ENCODE results near the gene ANLN. TPM values are rescaled to one million over a fixed set of nuclear protein-coding genes. Genes with fewer than 3 reads are reported as not detected.
A peak's percentile ranks its signal among the peaks of the same experiment; 100 is the strongest.
"Not testable (repeated sequence)": the region's sequence is repeated elsewhere in the genome, so short reads cannot be mapped to it uniquely, and the experiment has no call there.

The ANLN gene
- total RNA-seq, 2 donors from 2014 or later, result 0.39 to 0.52 TPM

- Mint-ChIP-seq H3K27me3 (no peaks in the 10 kb centered on the region), H3K36me3 (ENCODE audit: low read depth) (peaks cover 2% of the 10 kb centered on the region), H3K4me1 (no peaks in the 10 kb centered on the region), H3K27ac (no peak overlapping the region), H3K4me3 (peak overlapping the region; percentile 87)
- no peaks in the 10 kb centered on the region for H3K9me3 ChIP-seq (ENCODE audit: control insufficient read depth, low read length, poor library complexity, severe bottlenecking)
- DNase-seq (no peak), ATAC-seq (no peak)
Observed at GRCh38 chr7:36366005-36366717, 23.5 kb upstream of the ANLN start.

- DNase-seq, result peak; percentile 88 to 94 (median 91)
- H3K9me3 ChIP-seq (ENCODE audit: control insufficient read depth, low read length, poor library complexity, severe bottlenecking), result no peaks in the 10 kb centered on the region
- Mint-ChIP-seq H3K4me1 (no peaks in the 10 kb centered on the region), H3K27me3 (no peaks in the 10 kb centered on the region), H3K36me3 (ENCODE audit: low read depth) (peaks cover 2% of the 10 kb centered on the region), H3K27ac (peak overlapping the region; percentile 34), H3K4me3 (peak overlapping the region; percentile 87)
- peak; percentile 96 for ATAC-seq
Observed at GRCh38 chr7:36366718-36367560, 22.7 kb upstream of the ANLN start.

- Mint-ChIP-seq H3K27me3 (peaks cover 6% of the 10 kb centered on the region), H3K27ac (peak overlapping the region; percentile 34), H3K4me1 (no peaks in the 10 kb centered on the region), H3K36me3 (ENCODE audit: low read depth) (peaks cover 2% of the 10 kb centered on the region), H3K4me3 (peak overlapping the region; percentile 87)
- no peak for ATAC-seq
- H3K9me3 ChIP-seq (ENCODE audit: control insufficient read depth, low read length, poor library complexity, severe bottlenecking), result no peaks in the 10 kb centered on the region
- DNase-seq, result no peak
Observed at GRCh38 chr7:36367561-36368077, 22.0 kb upstream of the ANLN start.

GRCh38 chr7:36368496-36368895, 21.2 kb upstream of the ANLN start:
- ATAC-seq (no peak), DNase-seq (no peak)
- Mint-ChIP-seq H3K36me3 (ENCODE audit: low read depth) (no peaks in the 10 kb centered on the region), H3K27me3 (peaks cover 13% of the 10 kb centered on the region), H3K27ac (no peak overlapping the region), H3K4me3 (no peak overlapping the region), H3K4me1 (no peaks in the 10 kb centered on the region)
- no peaks in the 10 kb centered on the region for H3K9me3 ChIP-seq (ENCODE audit: control insufficient read depth, low read length, poor library complexity, severe bottlenecking)

- no peaks in the 10 kb centered on the region for H3K9me3 ChIP-seq (ENCODE audit: control insufficient read depth, low read length, poor library complexity, severe bottlenecking)
- Mint-ChIP-seq H3K27me3 (peaks cover 13% of the 10 kb centered on the region), H3K36me3 (ENCODE audit: low read depth) (no peaks in the 10 kb centered on the region), H3K4me1 (no peaks in the 10 kb centered on the region), H3K4me3 (no peak overlapping the region), H3K27ac (no peak overlapping the region)
- DNase-seq (no peak), ATAC-seq (no peak)
Observed at GRCh38 chr7:36369171-36369570, 20.5 kb upstream of the ANLN start.

GRCh38 chr7:36370046-36370445, 19.6 kb upstream of the ANLN start:
- H3K9me3 ChIP-seq (ENCODE audit: control insufficient read depth, low read length, poor library complexity, severe bottlenecking), result no peaks in the 10 kb centered on the region
- DNase-seq, result no peak
- Mint-ChIP-seq H3K27me3 (peaks cover 13% of the 10 kb centered on the region), H3K4me1 (no peaks in the 10 kb centered on the region), H3K27ac (no peak overlapping the region), H3K4me3 (no peak overlapping the region), H3K36me3 (ENCODE audit: low read depth) (no peaks in the 10 kb centered on the region)
- no peak for ATAC-seq

GRCh38 chr7:36372156-36372555, 17.5 kb upstream of the ANLN start:
- Mint-ChIP-seq H3K4me3 (no peak overlapping the region), H3K4me1 (no peaks in the 10 kb centered on the region), H3K27ac (no peak overlapping the region), H3K27me3 (peaks cover 19% of the 10 kb centered on the region), H3K36me3 (ENCODE audit: low read depth) (no peaks in the 10 kb centered on the region)
- DNase-seq, result no peak
- no peaks in the 10 kb centered on the region for H3K9me3 ChIP-seq (ENCODE audit: control insufficient read depth, low read length, poor library complexity, severe bottlenecking)
- ATAC-seq, result no peak

GRCh38 chr7:36378555-36378954, 11.1 kb upstream of the ANLN start:
- H3K27me3 Mint-ChIP-seq; H3K27ac Mint-ChIP-seq; H3K9me3 ChIP-seq (ENCODE audit: control insufficient read depth, low read length, poor library complexity, severe bottlenecking); ATAC-seq; H3K4me1 Mint-ChIP-seq; H3K36me3 Mint-ChIP-seq (ENCODE audit: low read depth); DNase-seq: not testable (repeated sequence)
- H3K4me3 Mint-ChIP-seq, result peak overlapping the region; percentile 67

GRCh38 chr7:36379831-36380504, 9.7 kb upstream of the ANLN start:
- H3K9me3 ChIP-seq (ENCODE audit: control insufficient read depth, low read length, poor library complexity, severe bottlenecking), result no peaks in the 10 kb centered on the region
- H3K27ac Mint-ChIP-seq, result no peak overlapping the region
- H3K27me3 Mint-ChIP-seq, result peaks cover 6% of the 10 kb centered on the region
- ATAC-seq, result no peak
- peaks cover 2% of the 10 kb centered on the region for H3K36me3 Mint-ChIP-seq (ENCODE audit: low read depth)
- peaks cover 5% of the 10 kb centered on the region for H3K4me1 Mint-ChIP-seq
- DNase-seq, result no peak
- no peak overlapping the region for H3K4me3 Mint-ChIP-seq

- no peak for DNase-seq
- H3K27me3 Mint-ChIP-seq, result peaks cover 3% of the 10 kb centered on the region
- no peak overlapping the region for H3K27ac Mint-ChIP-seq
- H3K9me3 ChIP-seq (ENCODE audit: control insufficient read depth, low read length, poor library complexity, severe bottlenecking), result no peaks in the 10 kb centered on the region
- H3K36me3 Mint-ChIP-seq (ENCODE audit: low read depth), result peaks cover 2% of the 10 kb centered on the region
- H3K4me3 Mint-ChIP-seq, result no peak overlapping the region
- H3K4me1 Mint-ChIP-seq, result peaks cover 5% of the 10 kb centered on the region
- ATAC-seq, result no peak
Observed at GRCh38 chr7:36381056-36381455, 8.6 kb upstream of the ANLN start.

- ATAC-seq; H3K36me3 Mint-ChIP-seq (ENCODE audit: low read depth); DNase-seq; H3K27me3 Mint-ChIP-seq; H3K27ac Mint-ChIP-seq; H3K4me1 Mint-ChIP-seq; H3K4me3 Mint-ChIP-seq; H3K9me3 ChIP-seq (ENCODE audit: control insufficient read depth, low read length, poor library complexity, severe bottlenecking): not testable (repeated sequence)
Observed at GRCh38 chr7:36383284-36383683, 6.4 kb upstream of the ANLN start.

GRCh38 chr7:36385646-36386045, 4.0 kb upstream of the ANLN start:
- peaks cover 12% of the 10 kb centered on the region for H3K4me1 Mint-ChIP-seq
- not testable (repeated sequence) for H3K36me3 Mint-ChIP-seq (ENCODE audit: low read depth); ATAC-seq; H3K4me3 Mint-ChIP-seq; DNase-seq; H3K9me3 ChIP-seq (ENCODE audit: control insufficient read depth, low read length, poor library complexity, severe bottlenecking); H3K27me3 Mint-ChIP-seq; H3K27ac Mint-ChIP-seq

Measured in T-helper 17 cell (primary cell).